ENCODE data around the gene AHSG. TPM values are rescaled to one million over a fixed set of nuclear protein-coding genes. Genes with fewer than 3 reads are reported as not detected.

Gene AHSG
- total and polyA plus RNA-seq, 2 experiments from 2014 or later, result 0.10 to 0.18 TPM

DNA sequence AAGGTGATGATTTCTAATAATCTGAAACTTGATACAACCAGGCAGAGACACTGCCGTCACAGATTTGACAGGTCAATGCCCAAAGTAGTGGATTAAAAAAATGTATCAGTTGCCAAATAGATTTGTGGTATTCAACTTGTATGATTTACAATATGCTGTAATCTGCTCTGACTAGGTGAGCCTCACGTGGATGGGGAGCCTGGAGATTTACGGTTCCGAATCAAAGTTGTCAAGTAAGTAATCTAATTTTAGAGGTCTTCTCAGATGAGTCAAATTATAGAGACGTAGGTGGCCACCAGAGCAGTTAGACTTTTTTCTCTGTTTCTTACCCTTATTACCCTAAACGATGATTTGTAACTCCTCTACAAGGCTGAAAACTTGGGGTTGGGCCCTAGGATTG lies 30.3 kb upstream of the AHSG start (continued):
- TF ChIP-seq JUNB (IDR thresholded peaks at IDR 0.05; ENCODE audit: unreplicated experiment) (no peak), ZNF114 (CRISPR knock-in tag; IDR thresholded peaks at IDR 0.05) (no peak), ZNF331 (CRISPR knock-in tag; IDR thresholded peaks at IDR 0.05; ENCODE audit: low read depth) (no peak), CREB1 (CRISPR knock-in tag; IDR thresholded peaks at IDR 0.05; ENCODE audit: low read depth) (no peak)

DNA sequence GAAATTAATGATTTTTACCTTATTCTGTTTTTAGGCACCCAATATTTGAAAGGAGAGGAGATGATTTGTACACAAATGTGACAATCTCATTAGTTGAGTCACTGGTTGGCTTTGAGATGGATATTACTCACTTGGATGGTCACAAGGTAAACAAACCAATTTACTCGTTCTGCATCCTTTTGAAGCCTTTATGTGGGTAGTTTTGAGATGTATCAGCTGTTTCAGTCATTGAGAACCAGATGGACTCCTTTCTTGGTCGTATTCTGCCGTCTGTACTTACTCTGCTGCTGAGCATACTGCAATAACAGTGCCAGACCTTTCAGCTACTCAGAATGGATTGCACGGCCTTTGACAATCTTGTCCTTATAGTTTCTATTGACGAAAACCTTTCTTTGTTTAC lies 29.0 kb upstream of the AHSG start:
- Mint-ChIP-seq H3K27me3 (ENCODE audit: insufficient read depth, low read depth, poor library complexity) (no peaks in the 10 kb centered on the region), H3K9me3 (no peaks in the 10 kb centered on the region), H3K27ac (no peak overlapping the region), H3K4me3 (no peak overlapping the region), H3K4me1 (no peaks in the 10 kb centered on the region), H3K36me3 (ENCODE audit: low read depth) (peaks cover 49% of the 10 kb centered on the region)
- Histone ChIP-seq H2AFZ (no peak overlapping the region), H4K20me1 (replicated peaks; ENCODE audit: insufficient read depth) (0 out of 2 replicates have a peak, but pooled peaks cover 4% of the 10 kb centered on the region), H3F3A (replicated peaks; ENCODE audit: low read depth) (no peaks in the 10 kb centered on the region), H3K4me2 (no peak overlapping the region), H3K4me3 (no peak overlapping the region), H3K27me3 (ENCODE audit: insufficient read depth) (no peaks in the 10 kb centered on the region), H3K27ac (ENCODE audit: low read depth) (no peak overlapping the region), H3K79me2 (replicated peaks; ENCODE audit: insufficient read depth) (no peaks in the 10 kb centered on the region), H3K36me3 (ENCODE audit: insufficient read depth) (peaks cover 45% of the 10 kb centered on the region), H3K9me2 (ENCODE audit: insufficient read depth) (no peaks in the 10 kb centered on the region), H3K4me1 (ENCODE audit: insufficient read depth) (no peaks in the 10 kb centered on the region)
- ATAC-seq, result no peak
- DNase-seq (ENCODE audit: low spot score), result no peak
- TF ChIP-seq POLR2AphosphoS5 (IDR thresholded peaks at IDR 0.05; ENCODE audit: low read depth), result no peak
- TF ChIP-seq JUNB (IDR thresholded peaks at IDR 0.05; ENCODE audit: unreplicated experiment), result no peak
- TF ChIP-seq EZH2 (IDR thresholded peaks at IDR 0.05; ENCODE audit: low read depth, unreplicated experiment), result no peak
- TF ChIP-seq ZNF114 (CRISPR knock-in tag; IDR thresholded peaks at IDR 0.05), result no peak
- TF ChIP-seq, protein P1, sequence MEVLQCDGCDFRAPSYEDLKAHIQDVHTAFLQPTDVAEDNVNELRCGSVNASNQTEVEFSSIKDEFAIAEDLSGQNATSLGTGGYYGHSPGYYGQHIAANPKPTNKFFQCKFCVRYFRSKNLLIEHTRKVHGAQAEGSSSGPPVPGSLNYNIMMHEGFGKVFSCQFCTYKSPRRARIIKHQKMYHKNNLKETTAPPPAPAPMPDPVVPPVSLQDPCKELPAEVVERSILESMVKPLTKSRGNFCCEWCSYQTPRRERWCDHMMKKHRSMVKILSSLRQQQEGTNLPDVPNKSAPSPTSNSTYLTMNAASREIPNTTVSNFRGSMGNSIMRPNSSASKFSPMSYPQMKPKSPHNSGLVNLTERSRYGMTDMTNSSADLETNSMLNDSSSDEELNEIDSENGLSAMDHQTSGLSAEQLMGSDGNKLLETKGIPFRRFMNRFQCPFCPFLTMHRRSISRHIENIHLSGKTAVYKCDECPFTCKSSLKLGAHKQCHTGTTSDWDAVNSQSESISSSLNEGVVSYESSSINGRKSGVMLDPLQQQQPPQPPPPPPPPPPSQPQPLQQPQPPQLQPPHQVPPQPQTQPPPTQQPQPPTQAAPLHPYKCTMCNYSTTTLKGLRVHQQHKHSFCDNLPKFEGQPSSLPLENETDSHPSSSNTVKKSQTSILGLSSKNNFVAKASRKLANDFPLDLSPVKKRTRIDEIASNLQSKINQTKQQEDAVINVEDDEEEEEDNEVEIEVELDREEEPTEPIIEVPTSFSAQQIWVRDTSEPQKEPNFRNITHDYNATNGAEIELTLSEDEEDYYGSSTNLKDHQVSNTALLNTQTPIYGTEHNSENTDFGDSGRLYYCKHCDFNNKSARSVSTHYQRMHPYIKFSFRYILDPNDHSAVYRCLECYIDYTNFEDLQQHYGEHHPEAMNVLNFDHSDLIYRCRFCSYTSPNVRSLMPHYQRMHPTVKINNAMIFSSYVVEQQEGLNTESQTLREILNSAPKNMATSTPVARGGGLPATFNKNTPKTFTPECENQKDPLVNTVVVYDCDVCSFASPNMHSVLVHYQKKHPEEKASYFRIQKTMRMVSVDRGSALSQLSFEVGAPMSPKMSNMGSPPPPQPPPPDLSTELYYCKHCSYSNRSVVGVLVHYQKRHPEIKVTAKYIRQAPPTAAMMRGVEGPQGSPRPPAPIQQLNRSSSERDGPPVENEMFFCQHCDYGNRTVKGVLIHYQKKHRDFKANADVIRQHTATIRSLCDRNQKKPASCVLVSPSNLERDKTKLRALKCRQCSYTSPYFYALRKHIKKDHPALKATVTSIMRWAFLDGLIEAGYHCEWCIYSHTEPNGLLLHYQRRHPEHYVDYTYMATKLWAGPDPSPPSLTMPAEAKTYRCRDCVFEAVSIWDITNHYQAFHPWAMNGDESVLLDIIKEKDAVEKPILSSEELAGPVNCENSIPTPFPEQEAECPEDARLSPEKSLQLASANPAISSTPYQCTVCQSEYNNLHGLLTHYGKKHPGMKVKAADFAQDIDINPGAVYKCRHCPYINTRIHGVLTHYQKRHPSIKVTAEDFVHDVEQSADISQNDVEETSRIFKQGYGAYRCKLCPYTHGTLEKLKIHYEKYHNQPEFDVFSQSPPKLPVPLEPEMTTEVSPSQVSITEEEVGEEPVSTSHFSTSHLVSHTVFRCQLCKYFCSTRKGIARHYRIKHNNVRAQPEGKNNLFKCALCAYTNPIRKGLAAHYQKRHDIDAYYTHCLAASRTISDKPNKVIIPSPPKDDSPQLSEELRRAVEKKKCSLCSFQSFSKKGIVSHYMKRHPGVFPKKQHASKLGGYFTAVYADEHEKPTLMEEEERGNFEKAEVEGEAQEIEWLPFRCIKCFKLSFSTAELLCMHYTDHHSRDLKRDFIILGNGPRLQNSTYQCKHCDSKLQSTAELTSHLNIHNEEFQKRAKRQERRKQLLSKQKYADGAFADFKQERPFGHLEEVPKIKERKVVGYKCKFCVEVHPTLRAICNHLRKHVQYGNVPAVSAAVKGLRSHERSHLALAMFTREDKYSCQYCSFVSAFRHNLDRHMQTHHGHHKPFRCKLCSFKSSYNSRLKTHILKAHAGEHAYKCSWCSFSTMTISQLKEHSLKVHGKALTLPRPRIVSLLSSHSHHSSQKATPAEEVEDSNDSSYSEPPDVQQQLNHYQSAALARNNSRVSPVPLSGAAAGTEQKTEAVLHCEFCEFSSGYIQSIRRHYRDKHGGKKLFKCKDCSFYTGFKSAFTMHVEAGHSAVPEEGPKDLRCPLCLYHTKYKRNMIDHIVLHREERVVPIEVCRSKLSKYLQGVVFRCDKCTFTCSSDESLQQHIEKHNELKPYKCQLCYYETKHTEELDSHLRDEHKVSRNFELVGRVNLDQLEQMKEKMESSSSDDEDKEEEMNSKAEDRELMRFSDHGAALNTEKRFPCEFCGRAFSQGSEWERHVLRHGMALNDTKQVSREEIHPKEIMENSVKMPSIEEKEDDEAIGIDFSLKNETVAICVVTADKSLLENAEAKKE (CRISPR knock-in tag; IDR thresholded peaks at IDR 0.05), result no peak
- TF ChIP-seq STAT1 (IDR thresholded peaks at IDR 0.05; ENCODE audit: unreplicated experiment), result no peak
- TF ChIP-seq ZNF331 (CRISPR knock-in tag; IDR thresholded peaks at IDR 0.05; ENCODE audit: low read depth), result no peak
- TF ChIP-seq, protein P2, sequence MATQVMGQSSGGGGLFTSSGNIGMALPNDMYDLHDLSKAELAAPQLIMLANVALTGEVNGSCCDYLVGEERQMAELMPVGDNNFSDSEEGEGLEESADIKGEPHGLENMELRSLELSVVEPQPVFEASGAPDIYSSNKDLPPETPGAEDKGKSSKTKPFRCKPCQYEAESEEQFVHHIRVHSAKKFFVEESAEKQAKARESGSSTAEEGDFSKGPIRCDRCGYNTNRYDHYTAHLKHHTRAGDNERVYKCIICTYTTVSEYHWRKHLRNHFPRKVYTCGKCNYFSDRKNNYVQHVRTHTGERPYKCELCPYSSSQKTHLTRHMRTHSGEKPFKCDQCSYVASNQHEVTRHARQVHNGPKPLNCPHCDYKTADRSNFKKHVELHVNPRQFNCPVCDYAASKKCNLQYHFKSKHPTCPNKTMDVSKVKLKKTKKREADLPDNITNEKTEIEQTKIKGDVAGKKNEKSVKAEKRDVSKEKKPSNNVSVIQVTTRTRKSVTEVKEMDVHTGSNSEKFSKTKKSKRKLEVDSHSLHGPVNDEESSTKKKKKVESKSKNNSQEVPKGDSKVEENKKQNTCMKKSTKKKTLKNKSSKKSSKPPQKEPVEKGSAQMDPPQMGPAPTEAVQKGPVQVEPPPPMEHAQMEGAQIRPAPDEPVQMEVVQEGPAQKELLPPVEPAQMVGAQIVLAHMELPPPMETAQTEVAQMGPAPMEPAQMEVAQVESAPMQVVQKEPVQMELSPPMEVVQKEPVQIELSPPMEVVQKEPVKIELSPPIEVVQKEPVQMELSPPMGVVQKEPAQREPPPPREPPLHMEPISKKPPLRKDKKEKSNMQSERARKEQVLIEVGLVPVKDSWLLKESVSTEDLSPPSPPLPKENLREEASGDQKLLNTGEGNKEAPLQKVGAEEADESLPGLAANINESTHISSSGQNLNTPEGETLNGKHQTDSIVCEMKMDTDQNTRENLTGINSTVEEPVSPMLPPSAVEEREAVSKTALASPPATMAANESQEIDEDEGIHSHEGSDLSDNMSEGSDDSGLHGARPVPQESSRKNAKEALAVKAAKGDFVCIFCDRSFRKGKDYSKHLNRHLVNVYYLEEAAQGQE (IDR thresholded peaks at IDR 0.05; ENCODE audit: unreplicated experiment), result no peak
- TF ChIP-seq, protein P3, sequence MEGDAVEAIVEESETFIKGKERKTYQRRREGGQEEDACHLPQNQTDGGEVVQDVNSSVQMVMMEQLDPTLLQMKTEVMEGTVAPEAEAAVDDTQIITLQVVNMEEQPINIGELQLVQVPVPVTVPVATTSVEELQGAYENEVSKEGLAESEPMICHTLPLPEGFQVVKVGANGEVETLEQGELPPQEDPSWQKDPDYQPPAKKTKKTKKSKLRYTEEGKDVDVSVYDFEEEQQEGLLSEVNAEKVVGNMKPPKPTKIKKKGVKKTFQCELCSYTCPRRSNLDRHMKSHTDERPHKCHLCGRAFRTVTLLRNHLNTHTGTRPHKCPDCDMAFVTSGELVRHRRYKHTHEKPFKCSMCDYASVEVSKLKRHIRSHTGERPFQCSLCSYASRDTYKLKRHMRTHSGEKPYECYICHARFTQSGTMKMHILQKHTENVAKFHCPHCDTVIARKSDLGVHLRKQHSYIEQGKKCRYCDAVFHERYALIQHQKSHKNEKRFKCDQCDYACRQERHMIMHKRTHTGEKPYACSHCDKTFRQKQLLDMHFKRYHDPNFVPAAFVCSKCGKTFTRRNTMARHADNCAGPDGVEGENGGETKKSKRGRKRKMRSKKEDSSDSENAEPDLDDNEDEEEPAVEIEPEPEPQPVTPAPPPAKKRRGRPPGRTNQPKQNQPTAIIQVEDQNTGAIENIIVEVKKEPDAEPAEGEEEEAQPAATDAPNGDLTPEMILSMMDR (conservative IDR thresholded peaks at IDR 0.05; ENCODE audit: low read depth in 2 of 2), result no peak
- TF ChIP-seq EZH2phosphoT487 (IDR thresholded peaks at IDR 0.05; ENCODE audit: unreplicated experiment), result no peak
- TF ChIP-seq, protein P4, sequence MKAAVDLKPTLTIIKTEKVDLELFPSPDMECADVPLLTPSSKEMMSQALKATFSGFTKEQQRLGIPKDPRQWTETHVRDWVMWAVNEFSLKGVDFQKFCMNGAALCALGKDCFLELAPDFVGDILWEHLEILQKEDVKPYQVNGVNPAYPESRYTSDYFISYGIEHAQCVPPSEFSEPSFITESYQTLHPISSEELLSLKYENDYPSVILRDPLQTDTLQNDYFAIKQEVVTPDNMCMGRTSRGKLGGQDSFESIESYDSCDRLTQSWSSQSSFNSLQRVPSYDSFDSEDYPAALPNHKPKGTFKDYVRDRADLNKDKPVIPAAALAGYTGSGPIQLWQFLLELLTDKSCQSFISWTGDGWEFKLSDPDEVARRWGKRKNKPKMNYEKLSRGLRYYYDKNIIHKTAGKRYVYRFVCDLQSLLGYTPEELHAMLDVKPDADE (IDR thresholded peaks at IDR 0.05), result no peak
